ENCODE results near the gene C10orf95.
"Not testable (repeated sequence)": the region's sequence is repeated elsewhere in the genome, so short reads cannot be mapped to it uniquely, and the experiment has no call there.

C10orf95 gene

GRCh38 chr10:102451105-102451969 is at the start of gene C10orf95:
TSS of gene C10orf95 (minus strand) at chr10:102451543. CDS start at chr10:102451093, 450 bp downstream.
- no peak for DNase-seq (ENCODE audit: low read depth)

- not testable (repeated sequence) for DNase-seq (ENCODE audit: low read depth)
These were observed 49.3 kb upstream of the C10orf95 start for GRCh38 chr10:102500686-102501085.

- no peak for DNase-seq (ENCODE audit: low read depth)
These were observed 48.0 kb upstream of the C10orf95 start for GRCh38 chr10:102499356-102499755.

- DNase-seq (ENCODE audit: low read depth) = no peak
These were observed 46.2 kb upstream of the C10orf95 start for GRCh38 chr10:102497545-102497944.

GRCh38 chr10:102493771-102494170 is 42.4 kb upstream of the C10orf95 start:
- no peak for DNase-seq (ENCODE audit: low read depth)

- peak; percentile 29 for DNase-seq (ENCODE audit: low read depth)
These were observed 41.6 kb upstream of the C10orf95 start for GRCh38 chr10:102492983-102493382.

- no peak for DNase-seq (ENCODE audit: low read depth)
These were observed 41.1 kb upstream of the C10orf95 start for GRCh38 chr10:102492344-102492939.

- no peak for DNase-seq (ENCODE audit: low read depth)
These were observed 39.8 kb upstream of the C10orf95 start for GRCh38 chr10:102491136-102491535.

- no peak for DNase-seq (ENCODE audit: low read depth)
These were observed 33.9 kb upstream of the C10orf95 start for GRCh38 chr10:102485093-102485784.

GRCh38 chr10:102484021-102484420 is 32.7 kb upstream of the C10orf95 start:
- DNase-seq (ENCODE audit: low read depth) = no peak

GRCh38 chr10:102480396-102480795 is 29.1 kb upstream of the C10orf95 start:
- no peak for DNase-seq (ENCODE audit: low read depth)

- DNase-seq (ENCODE audit: low read depth) = no peak
These were observed 28.3 kb upstream of the C10orf95 start for GRCh38 chr10:102479651-102480050.

GRCh38 chr10:102476466-102477141 is 25.3 kb upstream of the C10orf95 start:
- no peak for DNase-seq (ENCODE audit: low read depth)

- DNase-seq (ENCODE audit: low read depth) = no peak
These were observed 24.2 kb upstream of the C10orf95 start for GRCh38 chr10:102475451-102476040.

GRCh38 chr10:102473445-102474331 is 22.3 kb upstream of the C10orf95 start:
- no peak for DNase-seq (ENCODE audit: low read depth)

- DNase-seq (ENCODE audit: low read depth) = no peak
These were observed 19.5 kb upstream of the C10orf95 start for GRCh38 chr10:102470579-102471546.

- DNase-seq (ENCODE audit: low read depth) = no peak
These were observed 17.3 kb upstream of the C10orf95 start for GRCh38 chr10:102468683-102469082.

- DNase-seq (ENCODE audit: low read depth) = no peak
These were observed 16.7 kb upstream of the C10orf95 start for GRCh38 chr10:102467971-102468438.

GRCh38 chr10:102467318-102467717 is 16.0 kb upstream of the C10orf95 start:
- no peak for DNase-seq (ENCODE audit: low read depth)
